Activated CD4-positive, alpha-beta memory T cell treated with anti-CD3 and anti-CD28 coated beads, Interleukin-2, amount 10 ng/mL, durations not matched to agents 7 days and 5 days (primary cell): ENCODE results near the gene COX6B2. TPM values are rescaled to one million over a fixed set of nuclear protein-coding genes. Genes with fewer than 3 reads are reported as not detected.

Experiments used
- CTCF ChIA-PET: fragments of 350-600 bp; sonication (Branson Sonifier 250); formaldehyde crosslinking; loops from one replicate; lab custom pipeline; 2021; ENCODE audit warnings: antibody characterized with exemption, inconsistent platforms; lab: Charles Lee
- POLR2A ChIA-PET: fragments of 350-600 bp; sonication (Branson Sonifier 250); formaldehyde crosslinking; loops from one replicate; lab custom pipeline; 2021; ENCODE audit warnings: antibody characterized with exemption; lab: Charles Lee
- DNase-seq: peaks from one replicate; pipeline ENCODE4 v3.0.0-alpha.2; 2020
- H3K27ac Mint-ChIP-seq: one replicate; pipeline ENCODE4 v1.8.0; 2021; ENCODE audit warnings: mild to moderate bottlenecking, mixed read lengths
- H3K27me3 Mint-ChIP-seq: one replicate; pipeline ENCODE4 v1.8.0; 2021; ENCODE audit warnings: mixed read lengths
- H3K36me3 Mint-ChIP-seq: one replicate; pipeline ENCODE4 v1.8.0; 2021; ENCODE audit warnings: low read depth, mixed read lengths
- H3K4me1 Mint-ChIP-seq: one replicate; pipeline ENCODE4 v1.8.0; 2021; ENCODE audit warnings: mixed read lengths
- H3K4me3 Mint-ChIP-seq: one replicate; pipeline ENCODE4 v1.8.0; 2021; ENCODE audit warnings: mild to moderate bottlenecking, mixed read lengths
- H3K9me3 Mint-ChIP-seq: one replicate; pipeline ENCODE4 v1.8.0; 2021; ENCODE audit warnings: mixed read lengths
- total RNA-seq, 2 experiments: library from RNA; stranded (reverse); gene quantifications; one replicate each; pipeline ENCODE4 v1.2.3, GENCODE V29; 2021

COX6B2 gene
- total RNA-seq, 2 experiments from 2014 or later = 0.83 to 2.0 TPM

DNA sequence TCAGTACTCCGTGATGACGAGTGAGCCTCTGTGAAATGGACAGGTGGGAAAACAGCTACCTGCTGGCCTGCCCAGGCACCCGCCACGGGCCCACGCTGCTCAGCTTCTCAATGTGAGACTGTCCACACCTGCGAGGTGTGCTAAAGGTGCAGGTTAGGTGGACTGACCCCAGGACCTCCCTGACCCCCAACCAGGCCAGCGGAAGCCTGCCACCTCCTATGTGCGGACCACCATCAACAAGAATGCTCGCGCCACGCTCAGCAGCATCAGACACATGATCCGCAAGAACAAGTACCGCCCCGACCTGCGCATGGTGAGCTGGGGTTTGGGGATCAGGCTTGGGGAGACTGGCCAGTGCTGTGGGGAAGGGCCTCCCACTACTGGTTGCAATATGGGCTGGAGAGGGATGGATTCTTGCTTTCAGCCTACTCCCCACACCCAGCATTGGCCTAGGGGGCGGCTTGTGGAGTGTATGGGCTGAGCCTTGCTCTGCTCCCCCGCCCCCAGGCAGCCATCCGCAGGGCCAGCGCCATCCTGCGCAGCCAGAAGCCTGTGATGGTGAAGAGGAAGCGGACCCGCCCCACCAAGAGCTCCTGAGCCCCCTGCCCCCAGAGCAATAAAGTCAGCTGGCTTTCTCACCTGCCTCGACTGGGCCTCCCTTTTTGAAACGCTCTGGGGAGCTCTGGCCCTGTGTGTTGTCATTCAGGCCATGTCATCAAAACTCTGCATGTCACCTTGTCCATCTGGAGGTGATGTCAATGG lies 33.4 kb upstream of the COX6B2 start:
- Mint-ChIP-seq H3K27me3 (no peaks in the 10 kb centered on the region), H3K36me3 (peaks cover 58% of the 10 kb centered on the region), H3K9me3 (no peaks in the 10 kb centered on the region), H3K4me1 (peaks cover 58% of the 10 kb centered on the region), H3K27ac (no peak overlapping the region), H3K4me3 (peak overlapping the region; percentile 100)
- POLR2A ChIA-PET = interaction anchor here (0.8 to 10.0 kb wide), 4 partner anchors 14 to 133 kb away, joined by 3 to 224 read pairs (median 12); partner anchors contain the start of genes KMT5C and UBE2S
- no peak for DNase-seq
- CTCF ChIA-PET = interaction anchor here (1.7 kb wide), 1 partner anchor 30 kb away, joined by 5 read pairs; no protein-coding TSS in a partner anchor

DNA sequence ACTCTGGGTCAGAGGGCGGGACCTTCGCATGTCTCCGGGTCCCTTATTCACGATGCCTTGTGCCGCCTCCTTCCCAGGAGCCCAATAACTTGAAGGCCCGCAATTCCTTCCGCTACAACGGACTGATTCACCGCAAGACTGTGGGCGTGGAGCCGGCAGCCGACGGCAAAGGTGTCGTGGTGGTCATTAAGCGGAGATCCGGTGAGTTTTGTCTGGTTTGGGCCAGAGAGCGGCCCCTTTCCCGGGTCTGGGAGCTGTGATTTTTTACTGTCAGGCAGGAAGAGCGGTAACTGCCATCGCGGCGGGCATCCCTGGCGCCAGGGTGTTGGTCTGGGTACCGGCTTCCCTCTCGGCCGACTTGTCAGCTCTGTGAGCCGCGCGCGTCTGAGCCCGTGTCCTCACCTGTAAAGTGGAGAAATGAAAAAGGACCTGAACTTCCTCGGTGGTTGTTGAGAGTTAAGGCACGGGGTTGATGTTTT lies 32.0 kb upstream of the COX6B2 start:
- H3K4me1 Mint-ChIP-seq = peaks cover 71% of the 10 kb centered on the region
- peak overlapping the region; percentile 98 for H3K27ac Mint-ChIP-seq
- H3K9me3 Mint-ChIP-seq = no peaks in the 10 kb centered on the region
- no peak for DNase-seq
- H3K27me3 Mint-ChIP-seq = no peaks in the 10 kb centered on the region
- ChIA-PET CTCF (no interaction called here), POLR2A (interaction anchor here (1.1 to 10.0 kb wide), 7 partner anchors 15 to 133 kb away, joined by 3 to 224 read pairs (median 4); partner anchors contain the start of genes KMT5C and UBE2S)
- H3K36me3 Mint-ChIP-seq = peaks cover 61% of the 10 kb centered on the region
- peak overlapping the region; percentile 100 for H3K4me3 Mint-ChIP-seq

DNA sequence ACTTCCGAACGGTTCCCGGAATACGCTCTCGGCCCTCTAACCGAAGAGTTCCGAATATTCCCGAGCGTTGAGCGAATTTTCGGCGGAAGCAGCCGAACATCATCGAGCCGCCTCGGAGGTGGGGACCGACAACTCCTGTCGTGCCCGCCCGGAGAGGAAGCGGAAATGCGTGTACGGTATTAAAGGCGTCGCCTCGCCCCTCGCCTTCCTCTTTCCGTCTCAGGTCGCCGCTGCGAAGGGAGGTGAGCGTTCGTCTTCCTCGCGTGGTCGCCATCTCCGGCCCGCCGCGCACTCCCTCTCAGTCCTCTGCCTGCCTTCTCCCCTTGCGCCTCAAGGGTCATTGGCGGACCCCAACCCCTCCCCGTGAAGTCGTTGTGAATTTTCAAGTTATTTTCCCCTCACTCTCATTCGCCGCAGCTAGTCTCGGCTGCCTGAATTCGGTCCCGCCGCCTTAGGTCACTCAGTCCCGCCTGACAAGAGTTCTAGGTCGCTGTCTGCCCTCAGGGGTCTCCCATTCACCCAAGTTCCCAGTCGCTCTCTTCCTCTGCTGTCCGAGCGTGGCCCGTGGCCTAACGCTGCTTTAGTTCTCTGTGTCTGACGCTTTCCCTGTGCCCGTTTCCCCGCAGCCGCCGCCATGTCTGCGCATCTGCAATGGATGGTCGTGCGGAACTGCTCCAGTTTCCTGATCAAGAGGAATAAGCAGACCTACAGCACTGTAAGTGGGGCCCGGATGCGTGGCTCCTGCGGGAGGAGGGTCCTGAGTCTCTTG lies 31.4 kb upstream of the COX6B2 start, which contains the start of gene RPL28:
TSS of gene RPL28 (plus strand) at position 209 of the 769 bp plus-strand sequence. CDS start at position 635, 426 bp downstream.
- Mint-ChIP-seq H3K4me3 (peak within 1 kb of the TSS; percentile 100), H3K27ac (peak within 1 kb of the TSS; percentile 98), H3K9me3 (no peaks in the 10 kb centered on the region), H3K27me3 (no peaks in the 10 kb centered on the region), H3K4me1 (peaks cover 73% of the 10 kb centered on the region), H3K36me3 (peaks cover 63% of the 10 kb centered on the region)
- CTCF ChIA-PET = no interaction called here
- POLR2A ChIA-PET = interaction anchor here (1.1 to 10.0 kb wide), 7 partner anchors 16 to 133 kb away, joined by 3 to 224 read pairs (median 4); partner anchors contain the start of genes KMT5C and UBE2S
- peak; percentile 99 for DNase-seq

DNA sequence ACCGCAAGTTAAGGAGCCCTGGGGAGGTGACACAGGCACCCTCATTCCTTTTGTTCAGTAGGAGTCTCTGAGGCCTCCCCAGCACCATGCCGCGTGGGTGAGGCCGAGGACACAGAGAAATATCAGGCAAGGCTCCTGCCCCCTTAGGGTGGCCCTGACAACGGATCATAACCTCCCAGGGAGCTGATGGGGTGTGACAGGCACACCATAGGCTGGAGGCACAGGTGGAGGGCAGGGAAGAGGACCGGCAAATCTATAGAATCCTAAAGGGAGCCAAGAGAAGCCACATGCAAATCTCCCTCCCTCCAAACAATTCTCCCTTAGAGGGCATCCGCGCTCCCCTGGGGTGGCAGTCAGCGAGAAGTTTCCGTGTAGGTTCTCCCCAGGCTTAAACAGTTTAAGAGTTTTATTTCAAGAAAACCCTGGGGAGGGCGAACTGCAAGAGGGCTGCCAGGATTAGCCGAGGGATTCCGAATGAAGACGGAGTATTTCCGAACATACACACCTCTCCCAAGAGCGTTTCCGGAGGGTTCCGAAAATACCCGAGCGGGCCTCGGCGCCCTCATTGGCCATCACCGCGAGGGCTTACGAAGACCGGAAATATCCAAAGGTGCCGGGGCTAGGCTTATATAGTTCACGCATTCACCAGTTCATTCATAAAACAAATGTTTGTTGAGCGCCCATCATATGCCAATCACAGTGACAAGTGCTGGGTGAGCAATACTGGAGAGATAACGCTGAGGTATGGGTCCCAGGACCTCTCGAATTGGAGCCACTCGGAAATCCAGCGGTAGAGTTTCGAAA lies 30.6 kb upstream of the COX6B2 start:
- H3K9me3 Mint-ChIP-seq = no peaks in the 10 kb centered on the region
- H3K4me1 Mint-ChIP-seq = peaks cover 69% of the 10 kb centered on the region
- peak overlapping the region; percentile 100 for H3K4me3 Mint-ChIP-seq
- H3K27me3 Mint-ChIP-seq = no peaks in the 10 kb centered on the region
- DNase-seq = peak; percentile 97
- peak overlapping the region; percentile 98 for H3K27ac Mint-ChIP-seq
- H3K36me3 Mint-ChIP-seq = peaks cover 55% of the 10 kb centered on the region
- CTCF ChIA-PET = interaction anchor here (1.0 to 2.4 kb wide), 12 partner anchors 11 to 269 kb away, joined by 3 to 30 read pairs (median 6); partner anchors contain the start of genes U2AF2 and ZNF865
- POLR2A ChIA-PET = interaction anchor here (0.8 to 10.0 kb wide), 21 partner anchors 9 to 305 kb away, joined by 3 to 224 read pairs (median 7); partner anchors contain the start of genes HSPBP1, KMT5C, PPP1R12C and PPP6R1

DNA sequence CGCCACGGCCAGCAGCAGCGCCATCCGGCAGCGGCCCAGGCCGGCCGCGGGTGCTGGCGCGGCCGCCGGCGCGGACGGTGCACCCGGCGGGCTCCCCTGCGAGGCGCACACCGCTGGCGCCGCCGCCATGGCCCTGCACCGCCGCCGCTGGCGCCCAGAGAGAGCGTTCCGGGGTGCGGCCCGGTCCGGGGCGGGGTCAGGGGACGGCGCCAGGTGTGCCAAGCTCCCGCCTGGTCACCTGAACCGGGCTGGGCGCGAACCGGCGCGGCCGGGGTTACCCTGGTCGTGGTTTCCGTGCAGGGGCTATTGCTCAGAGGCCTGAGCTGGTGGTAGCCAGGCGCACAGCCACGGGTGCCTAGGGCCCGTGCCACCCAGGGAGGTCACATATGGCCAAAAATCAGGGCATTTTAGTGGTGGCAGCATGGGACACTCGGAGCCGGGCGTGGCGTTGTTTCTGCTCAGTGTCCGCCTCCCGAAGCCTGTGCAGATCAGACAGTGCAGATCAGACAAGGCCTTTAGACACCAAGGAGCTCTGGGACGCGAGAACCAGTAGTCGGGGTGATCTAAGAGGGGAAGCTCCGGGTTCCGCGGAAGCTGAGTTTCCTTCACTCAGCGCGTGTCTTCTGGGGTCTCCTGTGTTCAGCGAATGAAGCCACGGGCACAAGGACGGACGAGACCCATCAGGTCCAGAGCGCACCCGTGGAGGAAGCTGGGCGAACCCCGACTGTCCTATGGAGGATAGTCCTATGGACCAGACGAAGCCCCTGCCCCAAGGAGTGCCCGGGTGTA lies 29.8 kb upstream of the COX6B2 start, which contains the start of gene TMEM238:
TSS of gene TMEM238 (minus strand) at position 162 of the 789 bp plus-strand sequence. CDS start at position 129, 33 bp downstream.
- H3K27me3 Mint-ChIP-seq = no peaks in the 10 kb centered on the region
- DNase-seq = peak; percentile 58
- ChIA-PET POLR2A (interaction anchor here (0.8 to 3.4 kb wide), 21 partner anchors 9 to 304 kb away, joined by 3 to 77 read pairs (median 7); partner anchors contain the start of genes FIZ1, HSPBP1, KMT5C and PPP1R12C), CTCF (interaction anchor here (1.0 to 2.4 kb wide), 15 partner anchors 12 to 270 kb away, joined by 3 to 30 read pairs (median 6); partner anchors contain the start of genes HSPBP1, KMT5C, U2AF2 and UBE2S)
- H3K4me3 Mint-ChIP-seq = peak within 1 kb of the TSS; percentile 100
- no peaks in the 10 kb centered on the region for H3K9me3 Mint-ChIP-seq
- H3K4me1 Mint-ChIP-seq = peaks cover 61% of the 10 kb centered on the region
- H3K27ac Mint-ChIP-seq = peak within 1 kb of the TSS; percentile 98
- H3K36me3 Mint-ChIP-seq = peaks cover 49% of the 10 kb centered on the region

DNA sequence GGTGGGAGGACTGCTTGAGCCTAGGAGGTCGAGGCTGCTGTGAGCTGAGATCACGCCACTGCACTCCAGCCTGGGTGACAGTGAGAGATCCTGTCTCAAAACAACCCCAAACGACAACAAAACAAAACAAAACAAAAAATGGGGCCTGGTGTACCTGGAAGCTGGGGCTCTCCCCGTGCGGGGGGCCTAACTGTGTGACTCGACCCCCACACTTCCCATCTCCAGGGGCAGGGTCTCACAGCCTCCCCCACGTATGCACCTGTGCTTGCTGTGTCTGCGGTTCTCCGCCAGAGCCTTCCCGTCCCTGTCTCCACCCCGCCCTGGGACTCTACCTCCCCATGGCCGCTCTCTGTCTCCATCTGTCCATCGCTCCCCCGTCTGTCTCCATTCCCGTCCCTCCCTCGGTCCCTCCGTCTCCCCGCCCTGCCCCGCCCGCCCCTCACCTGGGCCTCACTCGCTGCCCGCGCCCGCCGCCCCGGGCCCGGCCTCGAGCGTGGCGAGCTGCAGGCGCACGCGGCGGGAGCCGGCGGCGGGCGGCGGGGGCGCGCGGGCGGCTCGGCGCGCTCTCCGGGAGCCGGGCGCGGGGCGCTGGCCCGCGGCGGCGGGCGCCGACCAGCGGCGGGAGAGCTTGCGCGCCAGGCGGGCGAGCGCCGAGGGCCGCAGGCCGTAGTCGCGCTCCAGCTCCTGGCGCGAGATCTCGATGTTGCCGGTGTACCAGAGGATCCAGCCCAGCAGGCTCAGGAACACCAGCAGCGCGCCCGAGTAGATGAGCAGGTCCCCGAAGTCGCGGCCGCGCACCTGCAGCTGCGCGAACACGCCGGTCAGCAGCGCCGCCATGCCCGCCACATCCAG lies 29.0 kb upstream of the COX6B2 start:
- ChIA-PET POLR2A (interaction anchor here (1.1 to 3.4 kb wide), 21 partner anchors 8 to 303 kb away, joined by 3 to 77 read pairs (median 7); partner anchors contain the start of genes FIZ1, HSPBP1, KMT5C and PPP1R12C), CTCF (interaction anchor here (1.2 to 2.4 kb wide), 13 partner anchors 20 to 321 kb away, joined by 3 to 30 read pairs (median 6); partner anchors contain the start of genes HSPBP1, KMT5C, RDH13 and UBE2S)
- no peaks in the 10 kb centered on the region for H3K9me3 Mint-ChIP-seq
- H3K27me3 Mint-ChIP-seq = no peaks in the 10 kb centered on the region
- H3K36me3 Mint-ChIP-seq = peaks cover 44% of the 10 kb centered on the region
- peak; percentile 29 for DNase-seq
- H3K4me1 Mint-ChIP-seq = peaks cover 53% of the 10 kb centered on the region
- H3K4me3 Mint-ChIP-seq = peak overlapping the region; percentile 85
- H3K27ac Mint-ChIP-seq = peak overlapping the region; percentile 88

DNA sequence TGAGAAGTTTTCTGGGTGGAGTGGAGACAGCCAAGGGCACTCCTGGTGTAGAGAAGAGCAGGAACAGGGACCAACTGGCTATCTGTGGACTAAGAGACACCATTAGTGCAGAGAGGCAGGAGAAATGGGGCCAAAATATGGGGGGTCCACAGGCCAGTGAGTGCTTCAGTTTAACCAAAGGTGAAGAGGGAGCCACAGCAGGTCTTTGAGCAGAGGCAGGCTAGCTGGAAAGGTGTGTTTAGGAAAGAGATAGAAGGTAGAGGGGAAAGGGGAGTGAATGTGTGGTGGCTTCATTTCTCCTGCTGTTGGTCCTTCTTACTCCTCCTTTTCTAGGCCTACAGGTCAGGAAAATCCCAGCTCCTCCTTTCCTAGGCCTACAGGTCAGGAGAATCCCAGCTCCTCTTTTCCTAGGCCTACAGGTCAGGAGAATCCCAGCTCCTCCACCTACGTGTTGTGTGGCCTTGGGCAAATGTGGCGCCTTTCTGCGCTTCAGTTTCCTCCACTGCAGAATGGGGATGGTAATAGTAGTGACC lies 28.1 kb upstream of the COX6B2 start:
- CTCF ChIA-PET = interaction anchor here (1.5 to 2.4 kb wide), 4 partner anchors 43 to 320 kb away, joined by 3 to 30 read pairs (median 10); partner anchors contain the start of genes KMT5C and RDH13

DNA sequence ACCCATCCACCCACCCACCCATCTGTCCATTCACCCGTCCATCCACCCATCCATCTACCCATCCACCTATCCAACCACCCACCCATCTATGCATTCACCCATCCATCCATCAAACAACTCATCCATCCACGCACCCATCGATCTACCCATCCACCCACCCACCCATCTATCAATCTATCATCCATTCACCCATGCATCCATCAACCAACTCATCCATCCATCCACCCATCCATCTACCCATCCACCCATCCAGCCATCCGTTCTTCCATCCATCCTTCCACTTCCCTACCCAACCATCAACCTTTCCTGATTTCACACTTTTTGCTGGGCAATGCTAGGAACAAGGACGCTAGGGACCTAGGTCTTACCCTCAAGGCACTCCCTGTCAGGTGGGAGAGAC lies 27.5 kb upstream of the COX6B2 start:
- Mint-ChIP-seq H3K9me3 (no peaks in the 10 kb centered on the region), H3K27ac (no peak overlapping the region), H3K36me3 (peaks cover 29% of the 10 kb centered on the region), H3K4me1 (peaks cover 38% of the 10 kb centered on the region), H3K27me3 (no peaks in the 10 kb centered on the region), H3K4me3 (peak overlapping the region; percentile 85)
- CTCF ChIA-PET = interaction anchor here (0.6 kb wide), 1 partner anchor 240 kb away, joined by 4 read pairs; no protein-coding TSS in a partner anchor
- DNase-seq = no peak
- POLR2A ChIA-PET = interaction anchor here (0.6 to 3.4 kb wide), 3 partner anchors 9 to 131 kb away, joined by 3 to 17 read pairs (median 3); no protein-coding TSS in a partner anchor

More for the DNA sequence above, 28.1 kb upstream of the COX6B2 start:
- POLR2A ChIA-PET = interaction anchor here (0.6 to 3.4 kb wide), 9 partner anchors 10 to 132 kb away, joined by 3 to 77 read pairs (median 16); partner anchors contain the start of genes KMT5C, PPP6R1 and UBE2S
- Mint-ChIP-seq H3K4me1 (peaks cover 44% of the 10 kb centered on the region), H3K27me3 (no peaks in the 10 kb centered on the region), H3K9me3 (no peaks in the 10 kb centered on the region), H3K4me3 (peak overlapping the region; percentile 85), H3K36me3 (peaks cover 35% of the 10 kb centered on the region), H3K27ac (peak overlapping the region; percentile 88)
- DNase-seq = no peak

DNA sequence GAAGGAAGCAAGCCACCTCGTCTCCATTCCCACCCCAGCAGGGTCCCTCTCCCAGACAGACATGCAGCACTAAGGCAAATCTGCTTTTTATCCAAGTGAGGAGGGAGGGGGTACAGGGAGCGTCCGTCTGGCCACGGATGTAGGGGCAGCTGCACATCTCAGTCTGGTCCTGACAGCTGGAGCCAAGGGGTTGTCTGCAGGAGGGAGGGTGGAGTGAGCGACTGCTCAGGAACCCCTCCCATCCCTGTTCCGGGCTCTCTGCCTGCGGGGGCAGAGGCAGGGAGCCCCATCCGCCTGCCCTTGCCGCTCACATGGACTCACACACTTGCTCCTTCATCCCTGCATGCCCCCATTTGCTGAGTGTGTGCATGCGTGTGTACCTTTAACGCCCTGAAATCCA lies 24.7 kb upstream of the COX6B2 start:
- H3K4me3 Mint-ChIP-seq = no peak overlapping the region
- H3K4me1 Mint-ChIP-seq = peaks cover 20% of the 10 kb centered on the region
- ChIA-PET CTCF (no interaction called here), POLR2A (no interaction called here)
- no peaks in the 10 kb centered on the region for H3K27me3 Mint-ChIP-seq
- H3K27ac Mint-ChIP-seq = no peak overlapping the region
- H3K36me3 Mint-ChIP-seq = peaks cover 15% of the 10 kb centered on the region
- no peaks in the 10 kb centered on the region for H3K9me3 Mint-ChIP-seq
- DNase-seq = no peak
